Fibroblast of lung (primary cell): ENCODE results near the gene CYP19A1.

Experiments used
- CTCF ChIP-seq, 2 donors: IDR thresholded peaks in 1 of 2; conservative IDR thresholded peaks in 1 of 2; 1 replicate in 1 of 2; 2 replicates in 1 of 2; pipeline ENCODE4 v1.5.1; 2011 to 2012; ENCODE audit warnings: low read length in 2 of 2, control low read depth in 1 of 2, inconsistent platforms in 1 of 2, low read depth in 1 of 2, mild to moderate bottlenecking in 1 of 2
- EZH2 ChIP-seq: IDR thresholded peaks from 2 replicates; pipeline ENCODE4 v1.5.1; 2012; ENCODE audit warnings: low read length, control low read depth, mild to moderate bottlenecking; ENCODE audit errors: missing control alignments

GRCh38 chr15:51253366-51253765 is 85.0 kb downstream of the CYP19A1 start:
- TF ChIP-seq CTCF (conservative IDR thresholded peaks at IDR 0.05 in 1 of 2, IDR thresholded peaks at IDR 0.05 in 1 of 2; ENCODE audit: low read depth in 1 of 2, low read length in 2 of 2), result no peak
- no peak for TF ChIP-seq EZH2
